GM23248 (cell line): ENCODE measurements around the gene ATP6V0A1.

Source experiments
- EZH2 ChIP-seq: fragments of 200-600 bp; sonication (generic); IDR thresholded peaks from 2 replicates; pipeline ENCODE4 v1.6.1; 2018; ENCODE audit warnings: antibody characterized with exemption, mild to moderate bottlenecking; ENCODE audit not compliant: insufficient read depth, poor library complexity, severe bottlenecking
- EZH2phosphoT487 ChIP-seq: fragments of 200-600 bp; sonication (generic); IDR thresholded peaks from 2 replicates; pipeline ENCODE4 v1.6.1; 2018; ENCODE audit warnings: antibody characterized with exemption, moderate library complexity, mild to moderate bottlenecking, low read depth; ENCODE audit not compliant: insufficient read depth

DNA sequence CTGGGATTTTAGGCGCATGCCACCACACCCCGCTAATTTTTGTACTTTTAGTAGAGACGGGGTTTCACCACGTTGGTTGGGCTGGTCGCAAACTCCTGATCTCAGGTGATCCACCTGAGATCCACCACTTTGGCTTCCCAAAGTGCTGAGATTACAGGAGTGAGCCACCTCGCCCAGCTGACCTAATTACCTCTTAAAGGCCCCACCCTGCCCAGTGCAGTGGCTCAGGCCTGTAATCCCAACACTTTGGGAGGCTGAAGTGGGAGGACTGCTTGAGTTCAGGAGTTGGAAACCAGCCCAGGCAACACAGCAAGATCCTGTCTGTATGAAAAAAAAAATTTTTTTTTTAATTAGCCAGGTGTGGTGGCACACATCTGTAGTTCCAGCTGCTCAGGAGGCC, 100.4 kb downstream of the ATP6V0A1 start:
- TF ChIP-seq EZH2phosphoT487 = no peak
- no peak for TF ChIP-seq EZH2
